Liver (tissue), 9 donors: Measurements from ENCODE around the gene CARD11. TPM values are rescaled to one million over a fixed set of nuclear protein-coding genes. Genes with fewer than 3 reads are reported as not detected.

Source experiments
- DNase-seq: peaks from one replicate; pipeline ENCODE4 v3.0.0-alpha.2; 2017; ENCODE audit warnings: low spot score
- H3K27ac ChIP-seq, 2 donors: one replicate each; pipeline ENCODE4 v1.7.0; 2013; ENCODE audit warnings: inconsistent platforms in 2 of 2, low read length in 2 of 2, control low read depth in 1 of 2, low read depth in 1 of 2, mild to moderate bottlenecking in 1 of 2
- H3K27me3 ChIP-seq, 4 donors: one replicate each; pipeline versions ENCODE4 v1.6.1 to v1.7.0; 2013; ENCODE audit warnings: low read length in 3 of 4, inconsistent platforms in 1 of 4, mild to moderate bottlenecking in 1 of 4, moderate library complexity in 1 of 4; ENCODE audit not compliant: control insufficient read depth in 4 of 4, insufficient read depth in 4 of 4
- H3K36me3 ChIP-seq, 4 donors: one replicate each; pipeline versions ENCODE4 v1.6.1 to v1.7.0; 2013; ENCODE audit warnings: low read length in 3 of 4, mild to moderate bottlenecking in 3 of 4, low read depth in 1 of 4, moderate library complexity in 1 of 4; ENCODE audit not compliant: control insufficient read depth in 4 of 4, insufficient read depth in 3 of 4
- H3K4me1 ChIP-seq, 4 donors: one replicate each; pipeline versions ENCODE4 v1.6.1 to v1.7.0; 2013; ENCODE audit warnings: low read length in 3 of 4, mild to moderate bottlenecking in 3 of 4, moderate library complexity in 1 of 4; ENCODE audit not compliant: control insufficient read depth in 4 of 4, insufficient read depth in 4 of 4
- H3K4me3 ChIP-seq, 3 donors: one replicate each; pipeline versions ENCODE4 v1.6.1 to v1.7.0; 2013; ENCODE audit warnings: low read length in 3 of 3, control low read depth in 1 of 3, low read depth in 1 of 3, mild to moderate bottlenecking in 1 of 3
- H3K9ac ChIP-seq, 2 donors: one replicate each; pipeline ENCODE4 v1.7.0; 2013; ENCODE audit warnings: low read length in 2 of 2, mild to moderate bottlenecking in 2 of 2, moderate library complexity in 2 of 2, control low read depth in 1 of 2, low read depth in 1 of 2
- H3K9me3 ChIP-seq, 4 donors: one replicate each; pipeline versions ENCODE4 v1.6.1 to v1.7.0; 2013; ENCODE audit warnings: low read length in 3 of 4; ENCODE audit not compliant: control insufficient read depth in 4 of 4
- ATF3 ChIP-seq: IDR thresholded peaks from 2 replicates; pipeline ENCODE4 v1.6.1; 2016; ENCODE audit warnings: antibody characterized with exemption
- CTCF ChIP-seq: fragments of 150-350 bp; IDR thresholded peaks from 2 replicates; pipeline ENCODE4 v1.5.1; 2017; ENCODE audit warnings: improper control_type of control experiment, low read depth, low read length; ENCODE audit not compliant: missing input control
- EGR1 ChIP-seq, 2 donors: IDR thresholded peaks; 2 replicates each; pipeline ENCODE4 v1.6.1; 2016 to 2018; ENCODE audit warnings: antibody characterized with exemption in 2 of 2, low read depth in 2 of 2
- FOXA1 ChIP-seq: IDR thresholded peaks from 2 replicates; pipeline ENCODE4 v1.6.1; 2016; ENCODE audit warnings: antibody characterized with exemption
- FOXA2 ChIP-seq: IDR thresholded peaks from 2 replicates; pipeline ENCODE4 v1.6.1; 2016; ENCODE audit warnings: antibody characterized with exemption
- GABPA ChIP-seq, 2 donors: IDR thresholded peaks in 1 of 2; conservative IDR thresholded peaks in 1 of 2; 2 replicates each; pipeline ENCODE4 v1.6.1; 2016; ENCODE audit warnings: antibody characterized with exemption in 2 of 2, mild to moderate bottlenecking in 1 of 2, moderate library complexity in 1 of 2
- HNF4A ChIP-seq, 2 donors: conservative IDR thresholded peaks; 2 replicates each; pipeline ENCODE4 v1.6.1; 2016; ENCODE audit warnings: antibody characterized with exemption in 2 of 2, mild to moderate bottlenecking in 2 of 2
- HNF4G ChIP-seq: IDR thresholded peaks from 2 replicates; pipeline ENCODE4 v1.6.1; 2016; ENCODE audit warnings: antibody characterized with exemption
- JUND ChIP-seq, 2 donors: IDR thresholded peaks; 2 replicates each; pipeline ENCODE4 v1.6.1; 2016; ENCODE audit warnings: antibody characterized with exemption in 2 of 2
- MAX ChIP-seq: IDR thresholded peaks from 2 replicates; pipeline ENCODE4 v1.6.1; 2016; ENCODE audit warnings: antibody characterized with exemption
- NR2F2 ChIP-seq: IDR thresholded peaks from 2 replicates; pipeline ENCODE4 v1.6.1; 2016; ENCODE audit warnings: antibody characterized with exemption
- RAD21 ChIP-seq, 2 donors: IDR thresholded peaks; 2 replicates each; pipeline ENCODE4 v1.6.1; 2016; ENCODE audit warnings: antibody characterized with exemption in 2 of 2, mild to moderate bottlenecking in 2 of 2
- RXRA ChIP-seq, 2 donors: IDR thresholded peaks; 2 replicates each; pipeline ENCODE4 v1.6.1; 2017 to 2018; ENCODE audit warnings: antibody characterized with exemption in 2 of 2, mild to moderate bottlenecking in 1 of 2
- SP1 ChIP-seq: IDR thresholded peaks from 2 replicates; pipeline ENCODE4 v1.6.1; 2018; ENCODE audit warnings: antibody characterized with exemption, mild to moderate bottlenecking
- TAF1 ChIP-seq: conservative IDR thresholded peaks from 2 replicates; pipeline ENCODE4 v1.6.1; 2016; ENCODE audit warnings: antibody characterized with exemption, mild to moderate bottlenecking
- YY1 ChIP-seq: IDR thresholded peaks from 2 replicates; pipeline ENCODE4 v1.6.1; 2016; ENCODE audit warnings: antibody characterized with exemption, mild to moderate bottlenecking
- WGBS: extraction: QIAGEN DNeasy Blood & Tissue Kit; methylation state at CpG from one replicate; pipeline ENCODE4 v1.1.7; 2013; 5-methylcytosine and 5-hydroxymethylcytosine counted together
- polyA plus RNA-seq, 2 donors: library from polyadenylated mRNA; stranded (reverse) in 1 of 2; unstranded in 1 of 2; fragments of 200-250 nt in 1 of 2; fragments of >200 nt in 1 of 2; fragmentation: Nextera tagmentation in 1 of 2; extraction: Ambion mirVana in 1 of 2; gene quantifications; one replicate each; pipeline versions ENCODE4 v1.2.1 to v1.2.3, GENCODE V29; 2013 to 2015
- total RNA-seq, 2 donors: library from RNA; depleted of rRNA; stranded (reverse); fragments of >200 nt; gene quantifications; one replicate each; pipeline ENCODE4 v1.2.3, GENCODE V29; 2014
- TF ChIP-seq, protein P1 (sequence below): IDR thresholded peaks from 2 replicates; pipeline ENCODE4 v1.6.1; 2016; ENCODE audit warnings: antibody characterized with exemption, mild to moderate bottlenecking
- TF ChIP-seq, protein P2 (sequence below): IDR thresholded peaks from 2 replicates; pipeline ENCODE4 v1.6.1; 2016; ENCODE audit warnings: antibody characterized with exemption
- donor health status: healthy.
- donor health status: healthy.
- donor health status: healthy.
- donor health status: healthy.
- donor health status: healthy.

Gene CARD11
- total and polyA plus RNA-seq, 4 donors: 0.42 to 1.3 (median 0.83) TPM

DNA sequence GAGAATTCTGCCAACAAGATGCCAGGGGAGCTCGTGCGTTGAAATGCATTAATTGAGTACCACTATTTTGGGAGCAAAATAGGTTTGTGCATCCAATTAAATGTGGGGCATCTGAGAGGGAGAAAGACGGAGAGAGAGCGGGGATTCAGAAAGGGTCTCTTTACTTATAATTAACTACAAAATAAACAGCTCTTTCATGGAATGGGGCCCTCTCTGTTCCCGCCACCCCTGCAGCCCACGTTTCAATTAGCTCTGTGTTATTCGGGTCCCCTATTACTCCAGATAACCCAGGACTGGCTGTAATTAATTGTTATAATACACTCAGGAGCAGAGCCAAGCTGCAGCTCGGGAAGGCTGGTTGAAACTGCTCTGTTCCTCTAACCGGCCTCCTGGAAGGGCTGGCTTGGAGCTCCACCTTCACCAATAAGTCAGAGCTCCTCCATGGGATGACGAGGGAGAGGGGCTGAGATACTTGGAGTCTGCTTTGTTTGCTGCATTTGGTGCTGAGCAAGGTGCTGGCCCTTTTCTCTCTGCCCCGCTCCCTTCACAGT, 67.8 kb downstream of the CARD11 start (continued):
- TF ChIP-seq, protein P1, sequence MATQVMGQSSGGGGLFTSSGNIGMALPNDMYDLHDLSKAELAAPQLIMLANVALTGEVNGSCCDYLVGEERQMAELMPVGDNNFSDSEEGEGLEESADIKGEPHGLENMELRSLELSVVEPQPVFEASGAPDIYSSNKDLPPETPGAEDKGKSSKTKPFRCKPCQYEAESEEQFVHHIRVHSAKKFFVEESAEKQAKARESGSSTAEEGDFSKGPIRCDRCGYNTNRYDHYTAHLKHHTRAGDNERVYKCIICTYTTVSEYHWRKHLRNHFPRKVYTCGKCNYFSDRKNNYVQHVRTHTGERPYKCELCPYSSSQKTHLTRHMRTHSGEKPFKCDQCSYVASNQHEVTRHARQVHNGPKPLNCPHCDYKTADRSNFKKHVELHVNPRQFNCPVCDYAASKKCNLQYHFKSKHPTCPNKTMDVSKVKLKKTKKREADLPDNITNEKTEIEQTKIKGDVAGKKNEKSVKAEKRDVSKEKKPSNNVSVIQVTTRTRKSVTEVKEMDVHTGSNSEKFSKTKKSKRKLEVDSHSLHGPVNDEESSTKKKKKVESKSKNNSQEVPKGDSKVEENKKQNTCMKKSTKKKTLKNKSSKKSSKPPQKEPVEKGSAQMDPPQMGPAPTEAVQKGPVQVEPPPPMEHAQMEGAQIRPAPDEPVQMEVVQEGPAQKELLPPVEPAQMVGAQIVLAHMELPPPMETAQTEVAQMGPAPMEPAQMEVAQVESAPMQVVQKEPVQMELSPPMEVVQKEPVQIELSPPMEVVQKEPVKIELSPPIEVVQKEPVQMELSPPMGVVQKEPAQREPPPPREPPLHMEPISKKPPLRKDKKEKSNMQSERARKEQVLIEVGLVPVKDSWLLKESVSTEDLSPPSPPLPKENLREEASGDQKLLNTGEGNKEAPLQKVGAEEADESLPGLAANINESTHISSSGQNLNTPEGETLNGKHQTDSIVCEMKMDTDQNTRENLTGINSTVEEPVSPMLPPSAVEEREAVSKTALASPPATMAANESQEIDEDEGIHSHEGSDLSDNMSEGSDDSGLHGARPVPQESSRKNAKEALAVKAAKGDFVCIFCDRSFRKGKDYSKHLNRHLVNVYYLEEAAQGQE: no peak
- TF ChIP-seq MAX: no peak
- TF ChIP-seq RAD21 (IDR thresholded peaks at IDR 0.05): no peak
- TF ChIP-seq EGR1 (IDR thresholded peaks at IDR 0.05; ENCODE audit: low read depth in 2 of 2): no peak
- no peak for TF ChIP-seq FOXA2
- no peak for TF ChIP-seq HNF4G
- TF ChIP-seq GABPA (IDR thresholded peaks at IDR 0.05 in 1 of 2, conservative IDR thresholded peaks at IDR 0.05 in 1 of 2): no peak
- no peak for TF ChIP-seq SP1
- TF ChIP-seq FOXA1: no peak

DNA sequence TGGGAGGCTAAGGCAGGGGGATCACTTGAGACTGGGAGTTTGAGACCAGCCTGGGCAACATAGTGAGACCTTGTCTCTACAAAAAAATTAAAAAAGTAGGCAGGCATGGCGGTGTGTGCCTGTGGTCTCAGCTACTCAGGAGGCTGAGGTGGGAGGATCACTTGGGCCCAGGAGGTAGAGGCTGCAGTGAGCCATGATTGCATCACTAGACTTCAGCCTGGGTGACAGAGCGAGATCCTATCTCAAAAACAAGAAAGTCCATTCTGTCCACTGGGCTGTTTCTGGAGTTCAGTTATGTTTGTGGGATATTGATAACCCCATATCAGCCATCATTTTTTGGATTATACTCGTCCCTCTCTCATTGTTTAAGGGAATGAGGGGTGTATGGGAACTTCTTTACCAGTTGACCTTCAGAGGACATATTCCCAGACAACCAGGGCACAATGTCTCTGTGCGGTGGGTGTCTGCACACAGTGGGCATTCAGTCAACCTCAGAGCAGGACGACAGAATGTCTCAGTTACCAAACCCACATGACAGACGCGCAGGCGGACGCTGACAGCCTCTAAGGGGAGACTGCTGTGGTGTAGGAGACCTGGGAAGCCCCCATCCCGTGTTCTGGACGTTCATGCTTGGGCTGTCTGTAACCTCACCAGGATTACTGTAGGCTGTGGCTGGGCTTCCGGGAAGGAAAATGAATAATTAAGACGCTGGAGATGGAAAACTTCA, 69.4 kb downstream of the CARD11 start:
- no peak for DNase-seq
- H3K9ac ChIP-seq: no peak overlapping the region
- no peaks in the 10 kb centered on the region for H3K27me3 ChIP-seq
- H3K27ac ChIP-seq: no peak overlapping the region
- H3K9me3 ChIP-seq: no peaks in the 10 kb centered on the region
- no peaks in the 10 kb centered on the region for H3K36me3 ChIP-seq
- 89% methylated on average over 13 of the region's 13 CpGs for WGBS
- TF ChIP-seq FOXA1 (no peak), SP1 (no peak), JUND (IDR thresholded peaks at IDR 0.05) (no peak), GABPA (IDR thresholded peaks at IDR 0.05 in 1 of 2, conservative IDR thresholded peaks at IDR 0.05 in 1 of 2) (no peak), TAF1 (no peak), FOXA2 (no peak), NR2F2 (no peak), YY1 (no peak), MAX (no peak), ATF3 (no peak), HNF4G (no peak), HNF4A (conservative IDR thresholded peaks at IDR 0.05) (no peak), EGR1 (IDR thresholded peaks at IDR 0.05; ENCODE audit: low read depth in 2 of 2) (no peak), RAD21 (IDR thresholded peaks at IDR 0.05) (no peak), RXRA (IDR thresholded peaks at IDR 0.05) (no peak), CTCF (no peak)
- TF ChIP-seq, protein P2, sequence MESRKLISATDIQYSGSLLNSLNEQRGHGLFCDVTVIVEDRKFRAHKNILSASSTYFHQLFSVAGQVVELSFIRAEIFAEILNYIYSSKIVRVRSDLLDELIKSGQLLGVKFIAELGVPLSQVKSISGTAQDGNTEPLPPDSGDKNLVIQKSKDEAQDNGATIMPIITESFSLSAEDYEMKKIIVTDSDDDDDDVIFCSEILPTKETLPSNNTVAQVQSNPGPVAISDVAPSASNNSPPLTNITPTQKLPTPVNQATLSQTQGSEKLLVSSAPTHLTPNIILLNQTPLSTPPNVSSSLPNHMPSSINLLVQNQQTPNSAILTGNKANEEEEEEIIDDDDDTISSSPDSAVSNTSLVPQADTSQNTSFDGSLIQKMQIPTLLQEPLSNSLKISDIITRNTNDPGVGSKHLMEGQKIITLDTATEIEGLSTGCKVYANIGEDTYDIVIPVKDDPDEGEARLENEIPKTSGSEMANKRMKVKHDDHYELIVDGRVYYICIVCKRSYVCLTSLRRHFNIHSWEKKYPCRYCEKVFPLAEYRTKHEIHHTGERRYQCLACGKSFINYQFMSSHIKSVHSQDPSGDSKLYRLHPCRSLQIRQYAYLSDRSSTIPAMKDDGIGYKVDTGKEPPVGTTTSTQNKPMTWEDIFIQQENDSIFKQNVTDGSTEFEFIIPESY: no peak
- TF ChIP-seq, protein P1: no peak
- peaks cover 0 to 3% (median 0%) of the 10 kb centered on the region in 4 donors for H3K4me1 ChIP-seq
- H3K4me3 ChIP-seq: no peak overlapping the region
